GM23248 (cell line): Measurements from ENCODE around the gene ARL3.

ENCODE experiments used
- EZH2 ChIP-seq: fragments of 200-600 bp; sonication (generic); IDR thresholded peaks from 2 replicates; pipeline ENCODE4 v1.6.1; 2018; ENCODE audit warnings: antibody characterized with exemption, mild to moderate bottlenecking; ENCODE audit not compliant: insufficient read depth, poor library complexity, severe bottlenecking
- EZH2phosphoT487 ChIP-seq: fragments of 200-600 bp; sonication (generic); IDR thresholded peaks from 2 replicates; pipeline ENCODE4 v1.6.1; 2018; ENCODE audit warnings: antibody characterized with exemption, moderate library complexity, mild to moderate bottlenecking, low read depth; ENCODE audit not compliant: insufficient read depth

DNA sequence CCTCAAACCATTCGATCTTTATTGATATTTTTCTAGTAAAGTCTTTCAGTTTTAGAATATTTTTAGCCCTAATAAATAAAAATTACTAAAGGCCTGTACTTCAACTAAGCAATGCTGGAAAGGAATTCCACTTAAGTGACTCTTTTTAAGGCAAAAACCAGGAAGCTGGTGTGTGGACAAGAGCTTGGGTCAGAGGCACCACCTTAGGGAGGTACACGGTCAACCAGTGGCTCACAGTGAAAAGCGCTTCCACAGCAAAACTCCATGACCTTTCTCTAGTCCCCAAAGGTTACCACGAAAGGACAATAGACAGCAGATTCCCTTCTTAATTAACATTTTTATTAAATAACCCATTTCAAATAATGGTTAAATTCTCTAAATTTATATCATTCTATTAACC is 31.2 kb downstream of the ARL3 start:
- TF ChIP-seq EZH2: no peak
- no peak for TF ChIP-seq EZH2phosphoT487
